GM18520 (cell line): Measurements from ENCODE around the gene BTG1.
A peak's percentile ranks its signal among the peaks of the same experiment; 100 is the strongest.

Experiments
- ATAC-seq: cut with Tn5 transposase; IDR thresholded peaks from one replicate; pipeline ENCODE4 v1.9.1; 2021; ENCODE audit not compliant: unreplicated experiment

The BTG1 gene

GRCh38 chr12:92134638-92135274 is 10.9 kb downstream of the BTG1 start:
- ATAC-seq = no peak

GRCh38 chr12:92133795-92134637 is 11.6 kb downstream of the BTG1 start:
- ATAC-seq = peak; percentile 25

- no peak for ATAC-seq
Observed at GRCh38 chr12:92133171-92133570, 12.5 kb downstream of the BTG1 start.

GRCh38 chr12:92132288-92132687 is 13.4 kb downstream of the BTG1 start:
- no peak for ATAC-seq

- no peak for ATAC-seq
Observed at GRCh38 chr12:92130999-92131398, 14.6 kb downstream of the BTG1 start.

GRCh38 chr12:92129609-92130008 is 16.0 kb downstream of the BTG1 start:
- ATAC-seq = no peak

- no peak for ATAC-seq
Observed at GRCh38 chr12:92128612-92129011, 17.0 kb downstream of the BTG1 start.

GRCh38 chr12:92124689-92125029 is 21.0 kb downstream of the BTG1 start:
- no peak for ATAC-seq

GRCh38 chr12:92123780-92124688 is 21.6 kb downstream of the BTG1 start:
- ATAC-seq = no peak

- no peak for ATAC-seq
Observed at GRCh38 chr12:92122941-92123779, 22.5 kb downstream of the BTG1 start.

- ATAC-seq = no peak
Observed at GRCh38 chr12:92121826-92122225, 23.8 kb downstream of the BTG1 start.

GRCh38 chr12:92118826-92119536 is 26.7 kb downstream of the BTG1 start:
- no peak for ATAC-seq

- ATAC-seq = no peak
Observed at GRCh38 chr12:92114834-92115233, 30.8 kb downstream of the BTG1 start.

- peak; percentile 81 for ATAC-seq
Observed at GRCh38 chr12:92111256-92111655, 34.4 kb downstream of the BTG1 start.

GRCh38 chr12:92110083-92110640 is 35.5 kb downstream of the BTG1 start:
- no peak for ATAC-seq

GRCh38 chr12:92109613-92110012 is 36.0 kb downstream of the BTG1 start:
- ATAC-seq = no peak

GRCh38 chr12:92108651-92109050 is 37.0 kb downstream of the BTG1 start:
- ATAC-seq = no peak

GRCh38 chr12:92107621-92108131 is 38.0 kb downstream of the BTG1 start:
- no peak for ATAC-seq

GRCh38 chr12:92107094-92107493 is 38.6 kb downstream of the BTG1 start:
- no peak for ATAC-seq
